HG02763 (cell line): Measurements from ENCODE around the gene COL9A3.

Source experiments
- ATAC-seq: cut with Tn5 transposase; IDR thresholded peaks from one replicate; pipeline ENCODE4 v1.9.1; 2021; ENCODE audit warnings: mild to moderate bottlenecking, moderate library complexity; ENCODE audit not compliant: unreplicated experiment

COL9A3 gene

DNA sequence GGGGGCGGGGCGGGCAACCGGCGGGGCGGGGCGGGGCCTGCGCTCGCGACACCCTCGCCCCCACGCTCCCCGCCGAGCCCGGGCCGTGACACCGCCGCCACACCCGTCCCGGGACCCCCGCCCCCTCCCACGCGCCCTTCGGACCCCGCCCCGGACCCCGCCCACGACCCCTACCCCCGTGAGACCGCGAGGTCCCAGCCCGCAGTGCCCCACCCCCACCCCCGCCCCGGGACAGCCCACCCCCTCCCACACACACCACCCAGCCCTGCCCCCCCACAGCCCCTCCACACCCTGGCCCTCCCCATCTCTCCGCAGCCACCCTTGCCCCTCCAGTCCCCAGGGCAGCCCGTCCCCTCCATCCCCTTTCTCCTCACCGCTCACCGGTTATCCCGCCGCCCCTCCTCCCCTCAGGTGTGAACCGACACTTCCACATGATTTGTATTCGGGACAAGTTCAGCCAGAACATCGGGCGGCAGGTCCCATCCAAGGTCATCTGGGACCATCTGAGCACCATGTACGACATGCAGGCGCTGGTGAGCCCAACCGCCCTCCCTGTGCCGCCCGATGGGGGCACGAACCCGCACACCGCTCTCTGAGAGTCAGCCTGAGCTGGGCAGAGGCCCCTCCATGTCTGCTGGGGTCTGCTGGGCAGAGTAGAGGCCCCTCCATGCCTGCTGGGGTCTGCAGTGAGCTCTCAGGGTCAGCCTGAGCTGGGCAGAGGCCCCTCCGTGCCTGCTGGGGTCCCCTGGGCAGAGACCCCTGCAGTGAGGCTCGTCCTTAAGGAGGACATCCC lies 20.0 kb upstream of the COL9A3 start:
- no peak for ATAC-seq

DNA sequence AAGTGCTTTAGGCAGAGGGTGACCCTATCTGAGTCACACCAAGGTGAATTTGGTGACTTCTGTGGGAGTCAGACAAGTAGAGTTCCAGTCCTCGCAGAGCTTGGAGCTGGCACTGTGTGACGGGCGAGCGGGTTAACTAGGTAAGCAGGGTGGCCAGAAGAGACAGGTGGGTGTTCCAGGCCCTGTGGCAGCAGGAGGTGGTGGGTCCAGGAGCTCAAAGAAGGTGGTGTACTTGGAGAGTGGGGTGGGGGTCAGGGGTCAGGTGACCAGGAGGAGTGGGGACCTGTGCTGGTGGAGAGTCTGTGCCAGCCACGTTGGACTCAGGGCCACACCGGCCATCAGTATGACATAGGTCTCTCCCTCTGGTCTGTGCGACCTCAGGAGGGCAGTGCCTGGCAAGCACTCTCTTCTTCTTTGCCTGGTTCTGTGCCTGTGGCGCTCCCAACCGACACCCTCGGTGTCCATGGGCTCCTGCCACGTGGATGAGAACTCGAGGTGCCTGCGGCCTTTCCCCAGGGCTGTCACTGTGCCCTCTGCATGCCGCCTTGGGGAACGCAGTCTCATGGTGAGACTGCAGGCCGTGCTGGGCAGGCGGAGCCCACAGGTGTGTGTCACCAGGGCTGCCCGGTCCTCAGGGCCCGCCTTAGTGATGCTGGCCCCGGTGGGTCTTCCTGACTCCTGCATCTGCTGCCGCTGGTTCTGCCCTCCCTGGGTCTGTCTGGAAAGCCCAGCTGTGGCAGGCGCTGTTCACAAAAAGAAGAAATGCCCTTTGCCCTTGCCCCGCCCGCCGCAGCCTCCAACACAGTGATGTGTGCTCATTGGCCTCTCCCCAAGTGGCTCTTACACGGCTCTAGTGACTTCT lies 18.9 kb upstream of the COL9A3 start:
- ATAC-seq: no peak

DNA sequence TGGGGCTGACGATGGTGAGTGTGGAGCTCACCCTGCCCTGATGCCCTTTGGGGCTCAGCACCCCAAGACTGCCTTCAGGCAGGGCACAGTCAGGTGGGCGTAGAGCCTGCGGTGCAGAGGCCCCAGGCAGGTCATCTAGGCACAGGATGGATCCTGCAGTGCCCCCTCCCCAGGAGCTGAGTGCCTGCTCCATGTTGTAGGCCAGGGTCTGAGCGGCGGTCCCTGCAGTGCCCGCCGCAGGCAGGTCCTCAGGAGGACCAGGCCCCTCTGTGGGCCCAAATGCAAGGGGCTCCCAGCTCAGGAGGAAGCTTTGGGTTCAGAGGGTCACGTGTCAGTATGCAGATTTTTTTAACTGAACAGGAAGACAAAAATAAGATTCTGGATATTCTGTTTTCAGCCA lies 17.8 kb upstream of the COL9A3 start:
- no peak for ATAC-seq

DNA sequence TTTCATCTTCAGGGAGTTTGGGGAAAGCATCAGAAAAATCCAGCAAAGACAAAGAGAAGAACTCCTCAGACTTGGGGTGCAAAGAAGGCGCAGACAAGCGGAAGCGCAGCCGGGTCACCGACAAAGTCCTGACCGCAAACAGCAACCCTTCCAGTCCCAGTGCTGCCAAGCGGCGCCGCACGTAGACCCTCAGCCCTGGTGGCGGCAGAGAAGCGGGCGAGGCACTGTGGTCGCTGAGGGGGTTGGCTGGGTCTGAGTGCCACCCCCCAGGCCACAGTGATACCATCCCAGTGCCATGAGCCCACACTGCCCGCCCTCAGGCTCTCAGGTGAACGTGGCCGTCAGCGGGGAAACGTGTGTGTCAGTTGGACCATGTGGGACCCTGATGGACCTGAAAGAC lies 17.4 kb upstream of the COL9A3 start:
- ATAC-seq: no peak

DNA sequence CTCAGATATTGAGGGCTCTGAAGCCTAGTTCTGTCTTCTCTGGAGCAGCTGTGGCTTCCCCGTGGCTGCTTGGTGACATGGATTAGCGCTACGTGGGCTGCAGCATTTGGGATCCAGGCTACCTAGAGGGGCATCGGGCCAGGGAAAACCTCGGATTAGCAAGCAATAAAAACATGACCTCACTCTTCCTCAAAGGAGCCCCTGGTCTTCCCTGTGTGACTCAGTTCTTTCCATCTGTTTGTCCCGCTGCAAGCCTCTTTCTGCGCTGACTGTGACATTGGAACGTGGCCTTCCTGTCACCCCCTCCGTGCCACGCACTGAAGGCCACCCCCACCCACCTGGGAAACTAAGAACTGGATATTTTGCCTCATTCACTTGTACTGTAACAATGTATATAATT lies 17.0 kb upstream of the COL9A3 start:
- ATAC-seq: no peak

DNA sequence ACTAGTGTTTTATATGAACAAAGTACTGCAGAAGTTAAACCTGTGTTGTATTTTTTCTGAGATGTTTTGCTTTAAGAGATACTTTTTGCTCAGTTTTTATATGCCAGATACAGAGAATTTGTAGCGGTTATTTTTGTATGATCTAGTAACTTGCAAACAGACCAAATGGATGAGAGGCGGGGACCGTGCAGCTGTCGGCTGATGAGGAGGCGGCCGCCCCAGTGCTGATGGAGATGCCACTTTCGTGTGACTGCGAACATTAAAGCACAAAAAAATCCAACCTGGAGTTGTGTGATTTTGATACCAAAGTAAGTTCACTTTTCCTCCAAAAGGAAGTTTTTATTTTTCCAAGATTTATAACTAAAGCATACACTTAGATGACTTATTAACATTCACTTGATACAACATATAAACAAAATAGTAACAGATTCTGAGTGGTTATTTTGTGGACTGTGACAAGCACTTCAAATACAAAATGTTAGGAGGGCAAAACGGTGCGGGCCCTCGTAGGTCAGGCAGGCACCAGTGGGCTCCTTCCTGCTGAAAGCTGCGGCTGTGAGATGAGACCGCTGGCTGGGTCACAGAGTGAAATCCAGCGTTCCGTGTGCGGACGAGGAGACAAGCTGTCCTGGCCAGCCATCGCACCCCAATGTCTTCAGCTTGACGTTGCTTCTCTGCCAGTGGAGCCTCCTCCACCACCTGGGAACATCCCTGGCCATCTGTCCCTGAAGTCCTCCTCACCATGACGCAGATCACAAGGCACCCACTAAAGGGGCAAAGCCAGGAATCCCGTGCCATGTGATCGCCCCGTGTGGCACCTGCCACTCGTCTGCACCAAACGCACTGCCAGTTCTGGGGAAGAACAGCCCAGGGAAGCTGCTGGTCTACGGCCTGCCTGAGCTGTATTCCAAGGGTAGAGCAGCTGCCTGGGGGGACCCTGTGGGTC lies 16.3 kb upstream of the COL9A3 start:
- ATAC-seq: no peak

DNA sequence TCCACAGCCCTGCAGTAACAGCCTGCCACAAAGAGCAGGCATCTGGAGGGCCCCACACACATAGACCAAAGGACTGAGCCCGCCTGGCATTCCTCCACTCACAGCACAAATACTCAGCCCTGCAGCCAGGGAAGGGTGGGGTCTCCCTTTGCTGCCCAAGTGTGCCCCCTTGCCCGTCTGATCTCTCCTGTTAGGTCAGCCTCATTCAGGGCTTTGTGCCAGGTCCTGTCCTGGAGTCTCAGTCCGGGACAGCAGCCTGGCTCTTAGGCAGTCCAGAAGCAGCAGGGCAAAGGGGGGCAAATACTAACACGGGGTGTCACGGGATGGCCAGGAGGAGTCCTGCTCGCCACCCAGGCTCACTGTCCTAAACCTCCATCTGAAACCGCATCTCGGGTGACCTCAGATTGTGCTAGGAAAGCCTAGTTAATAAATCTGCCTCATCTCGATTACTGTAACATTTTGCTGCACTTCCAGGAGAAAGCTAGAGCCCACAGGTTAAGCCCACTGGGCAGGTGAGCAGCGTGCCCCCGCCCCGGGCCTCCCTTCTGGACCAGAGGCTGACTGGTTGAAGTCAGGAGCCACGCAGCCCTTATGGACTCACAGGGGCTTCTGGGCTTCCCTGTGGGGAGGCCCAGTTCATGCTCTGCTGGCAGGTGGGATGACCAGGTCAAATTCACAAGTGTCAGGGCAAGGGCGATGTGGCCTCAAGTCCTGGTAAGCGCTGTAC lies 15.4 kb upstream of the COL9A3 start:
- no peak for ATAC-seq

DNA sequence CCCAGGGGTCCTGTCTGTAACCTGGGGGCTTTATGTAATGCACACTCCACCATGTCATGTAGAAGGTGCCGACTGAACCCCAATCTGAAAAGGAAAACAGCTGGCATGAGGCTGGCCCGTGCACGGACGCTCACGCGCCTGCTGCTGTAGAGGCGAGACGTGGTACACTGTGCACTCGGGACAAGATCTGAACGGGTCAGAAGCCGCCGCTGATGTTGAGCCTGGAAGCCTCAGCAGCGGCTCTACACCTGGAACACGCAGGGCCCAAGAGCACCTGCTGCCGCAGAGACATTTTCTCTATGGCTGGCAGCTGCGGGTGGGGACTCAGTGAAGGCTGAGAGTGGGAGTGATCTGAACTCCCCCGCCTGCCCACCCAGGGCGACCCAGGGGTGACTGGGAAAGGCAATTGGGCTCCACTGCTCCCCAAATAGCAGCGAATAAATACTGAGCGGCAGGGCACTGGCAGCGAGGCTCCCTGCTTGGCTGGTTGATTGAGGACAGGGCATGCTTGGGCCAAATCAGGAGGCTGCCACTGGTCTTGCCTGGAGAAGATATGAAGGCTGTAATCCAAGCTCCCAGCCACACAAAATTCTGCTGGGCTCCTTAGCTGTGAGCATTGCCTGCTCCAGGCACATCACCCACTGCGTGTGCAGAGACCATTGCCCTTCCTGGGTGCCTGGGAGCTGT lies 14.7 kb upstream of the COL9A3 start:
- no peak for ATAC-seq

DNA sequence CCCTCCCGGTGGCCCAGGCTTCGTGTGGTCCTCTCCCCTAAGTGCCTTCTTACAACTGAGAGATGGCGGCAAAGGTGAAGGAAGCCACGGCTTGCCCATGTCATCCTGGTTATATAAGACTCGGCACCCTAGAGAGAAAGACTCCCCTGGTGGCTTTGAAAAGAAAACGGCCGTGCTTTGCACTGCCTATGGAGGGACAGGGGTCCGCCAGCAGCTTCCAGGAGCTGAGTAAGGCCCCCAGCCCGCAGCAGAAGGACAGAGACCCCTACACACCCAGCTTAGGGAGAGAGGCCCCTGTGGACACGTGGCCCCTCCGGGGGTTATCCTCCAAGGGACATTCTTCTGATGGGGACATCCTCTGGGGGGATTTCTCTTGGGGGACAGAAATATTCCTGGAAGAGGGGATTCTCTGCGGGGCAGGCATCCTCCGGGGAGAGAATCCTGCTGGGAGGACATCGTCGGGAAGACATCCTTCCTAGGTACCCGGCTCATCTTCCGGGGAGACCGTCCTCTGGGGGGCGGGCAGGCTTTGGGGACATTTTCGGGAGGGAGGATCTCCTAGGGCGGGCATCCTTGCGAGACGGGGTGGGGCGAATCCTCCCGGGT lies 12.7 kb upstream of the COL9A3 start:
- no peak for ATAC-seq

DNA sequence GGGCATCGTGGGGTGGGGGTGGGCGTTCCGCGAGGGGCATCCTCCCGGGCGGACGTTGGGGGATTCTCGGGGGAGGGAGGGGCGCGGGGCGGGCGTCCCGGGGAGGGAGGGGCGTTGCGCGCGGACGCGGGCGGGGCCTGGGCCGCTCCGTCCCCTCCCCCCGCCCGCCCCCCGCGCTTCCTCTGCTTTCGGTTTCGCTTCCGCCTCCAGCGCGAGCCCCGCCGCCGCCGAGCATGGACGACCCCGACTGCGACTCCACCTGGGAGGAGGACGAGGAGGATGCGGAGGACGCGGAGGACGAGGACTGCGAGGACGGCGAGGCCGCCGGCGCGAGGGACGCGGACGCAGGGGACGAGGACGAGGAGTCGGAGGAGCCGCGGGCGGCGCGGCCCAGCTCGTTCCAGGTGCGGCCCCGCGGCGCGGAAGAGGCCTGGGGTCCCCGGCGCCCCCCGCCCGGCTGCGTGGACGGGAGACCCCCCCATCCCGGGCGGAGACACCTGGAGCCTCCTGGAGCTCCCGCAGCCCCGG lies 12.2 kb upstream of the COL9A3 start, which contains the start of gene OGFR:
OGFR (plus strand) TSS at position 209 of the 528 bp plus-strand sequence; CDS start at position 234, 25 bp downstream.
- peak; percentile 37 for ATAC-seq

DNA sequence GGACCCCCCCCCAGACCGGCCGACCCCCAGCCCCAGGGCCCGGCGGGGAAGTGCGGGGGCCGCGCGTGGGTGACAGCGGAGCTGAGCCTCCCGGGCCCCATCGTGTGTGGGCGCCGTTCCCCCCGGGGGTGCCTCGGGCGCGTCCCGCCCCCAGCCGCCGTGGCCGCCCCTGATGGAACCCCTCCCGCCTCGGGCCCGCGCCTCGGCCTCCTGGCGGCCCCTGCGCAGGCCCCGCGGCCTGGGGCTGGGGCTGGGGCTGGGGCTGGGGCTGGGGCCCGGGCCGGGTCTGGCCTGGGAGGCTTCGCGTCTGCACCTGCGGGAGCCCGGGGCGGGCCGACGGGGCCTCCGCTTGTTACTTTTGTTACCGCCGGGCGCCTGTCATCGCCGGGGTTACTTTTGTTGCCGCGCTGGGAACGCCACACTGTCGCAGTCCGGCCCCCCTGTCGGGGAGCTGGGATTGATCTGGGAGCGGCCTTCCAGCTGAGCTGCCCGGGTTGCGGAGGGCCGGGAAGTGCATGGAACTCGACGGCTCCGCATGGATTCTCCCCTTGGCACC lies 11.6 kb upstream of the COL9A3 start:
- ATAC-seq: peak; percentile 27

DNA sequence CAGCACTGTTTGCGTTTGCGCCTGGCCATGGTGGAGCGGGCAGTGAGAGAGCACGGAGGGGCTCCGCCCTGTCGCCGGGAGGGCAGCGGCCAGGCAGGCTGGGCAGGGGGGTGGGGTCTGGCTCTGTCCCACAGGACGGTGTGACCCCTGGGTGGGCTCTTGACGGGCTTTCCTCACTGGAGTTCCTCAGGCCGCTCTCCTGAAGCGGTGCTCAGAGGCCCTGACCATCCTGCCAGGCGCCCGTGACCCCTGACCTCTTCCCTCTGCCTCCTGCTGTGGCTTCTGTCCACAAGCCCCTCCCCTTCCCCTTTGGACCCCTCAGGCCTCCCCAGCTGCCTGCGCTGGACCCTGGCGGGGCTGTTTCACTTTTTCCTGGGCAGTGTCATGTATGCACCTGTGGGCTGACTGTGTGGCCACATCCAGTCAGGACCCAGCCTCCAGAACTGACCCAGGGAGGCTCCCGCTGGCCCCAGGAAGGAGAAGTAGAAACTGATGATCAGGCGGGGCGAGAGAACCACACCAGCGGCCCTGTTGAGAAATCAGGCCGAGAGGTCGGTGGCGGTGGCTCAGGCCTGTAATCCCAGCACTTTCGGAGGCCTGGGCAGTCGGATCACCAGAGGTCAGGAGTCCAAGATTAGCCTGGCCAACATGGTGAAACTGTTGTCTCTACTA lies 11.0 kb upstream of the COL9A3 start:
- no peak for ATAC-seq

DNA sequence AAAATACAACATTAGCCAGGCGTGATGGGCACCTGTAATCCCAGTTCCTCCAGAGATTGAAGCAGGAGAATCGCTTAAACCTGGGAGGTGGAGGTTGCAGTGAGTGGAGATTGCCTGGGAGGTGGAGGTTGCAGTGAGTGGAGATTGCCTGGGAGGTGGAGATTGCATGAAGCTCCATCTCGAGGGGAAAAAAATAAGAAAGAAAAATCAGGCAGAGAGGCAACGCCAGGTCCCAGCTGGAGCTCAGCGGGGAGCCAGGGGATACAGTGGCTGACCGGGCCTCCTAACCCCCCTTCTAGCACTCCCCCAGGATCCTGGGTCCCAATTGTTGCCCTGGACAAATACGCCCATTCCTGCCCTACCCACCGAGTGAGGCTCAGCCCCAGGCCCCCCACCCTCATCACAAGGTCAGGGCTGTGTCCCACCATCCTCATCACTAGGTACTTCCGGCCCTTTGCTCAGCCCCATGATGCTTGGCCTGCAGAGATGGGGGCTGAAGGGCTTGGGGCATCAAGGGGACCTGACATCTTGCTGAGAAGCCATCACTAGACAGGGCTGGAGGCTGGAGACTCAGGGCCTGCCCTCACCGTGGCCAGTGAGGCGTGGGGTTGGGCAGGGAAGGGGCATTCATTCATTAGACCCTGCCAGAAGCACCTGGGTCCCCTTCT lies 10.3 kb upstream of the COL9A3 start:
- ATAC-seq: no peak

DNA sequence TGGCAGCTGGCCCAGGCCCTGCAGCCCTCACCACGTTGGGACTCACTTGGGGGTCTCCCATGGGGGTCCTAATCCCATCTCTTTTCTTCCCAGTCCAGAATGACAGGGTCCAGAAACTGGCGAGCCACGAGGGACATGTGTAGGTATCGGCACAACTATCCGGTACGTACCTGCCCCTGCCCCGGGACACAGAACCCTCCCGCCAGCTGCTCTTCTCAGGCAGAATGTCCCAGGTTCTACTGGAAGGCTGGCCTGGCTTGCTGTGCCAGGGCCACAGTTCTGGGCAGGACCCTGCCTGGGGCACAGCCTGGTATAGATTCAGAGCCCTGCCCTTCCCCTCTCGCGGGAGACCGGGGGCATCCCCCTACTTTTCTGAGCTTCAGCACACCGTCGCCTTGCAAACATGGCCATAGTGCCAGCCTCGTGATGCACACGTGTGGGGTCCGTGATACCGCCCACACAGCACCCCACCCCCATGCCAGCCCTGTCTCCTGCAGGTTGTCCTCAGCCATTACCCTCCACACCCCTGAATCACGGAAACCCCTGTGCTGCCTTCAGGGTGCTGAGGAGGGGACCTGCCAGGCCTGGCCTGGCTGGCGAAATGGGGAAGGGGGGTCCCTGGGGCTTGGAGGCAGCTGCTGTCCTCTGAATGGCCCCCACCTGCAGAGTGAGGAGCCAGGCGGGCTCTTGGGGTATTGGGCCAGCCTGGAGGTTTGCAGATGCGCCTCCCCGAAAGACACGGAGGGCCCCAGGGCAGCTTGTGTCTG lies 9.2 kb upstream of the COL9A3 start:
- no peak for ATAC-seq

DNA sequence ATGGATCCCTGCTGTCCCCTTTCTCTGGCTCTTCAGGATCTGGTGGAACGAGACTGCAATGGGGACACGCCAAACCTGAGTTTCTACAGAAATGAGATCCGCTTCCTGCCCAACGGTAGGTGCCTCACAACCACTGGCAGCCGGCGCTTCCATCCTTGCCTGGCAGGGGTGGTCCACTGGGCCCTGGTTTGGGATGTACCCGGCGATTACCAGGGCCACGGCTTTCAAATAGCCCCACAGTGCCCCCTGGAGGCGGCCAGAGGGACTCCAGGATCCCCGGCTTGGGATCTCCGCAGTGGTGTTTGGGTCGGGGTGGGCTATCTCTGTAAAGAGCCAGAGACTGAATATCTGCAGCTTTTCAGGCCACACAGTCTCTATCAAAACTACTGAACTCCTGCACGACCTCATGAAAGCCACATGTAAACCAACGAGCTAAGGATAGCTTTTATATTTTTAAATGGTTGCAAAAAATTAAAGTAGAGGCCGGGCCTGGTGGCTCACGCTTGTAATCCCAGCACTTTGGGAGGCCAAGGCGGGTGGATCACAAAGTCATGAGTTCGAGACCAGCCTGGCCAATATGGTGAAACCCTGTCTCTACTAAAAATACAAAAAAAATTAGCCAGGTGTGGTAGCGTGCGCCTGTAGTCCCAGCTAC lies 8.5 kb upstream of the COL9A3 start:
- ATAC-seq: no peak
